22Rv1 (cell line): ENCODE results near the gene CCNT2.

Experiments used
- CTCF ChIP-seq: fragments of 450-650 bp; IDR thresholded peaks from 2 replicates; pipeline ENCODE4 v1.5.1; 2017; ENCODE audit warnings: mild to moderate bottlenecking
- ZFX ChIP-seq: fragments of 450-650 bp; IDR thresholded peaks from 2 replicates; pipeline ENCODE4 v1.6.1; 2017; ENCODE audit warnings: antibody characterized with exemption, borderline replicate concordance

- TF ChIP-seq CTCF = no peak
- TF ChIP-seq ZFX = no peak
Observed at GRCh38 chr2:134943540-134943939, 24.9 kb downstream of the CCNT2 start.
